Activated CD8-positive, alpha-beta memory T cell treated with anti-CD3 and anti-CD28 coated beads for 1 hour (primary cell): ENCODE measurements around the gene MARCOL.
"Not testable (repeated sequence)": the region's sequence is repeated elsewhere in the genome, so short reads cannot be mapped to it uniquely, and the experiment has no call there.

ENCODE experiments used
- DNase-seq, 2 donors: peaks; one replicate each; pipeline ENCODE4 v3.0.0-alpha.2; 2020; ENCODE audit warnings: low read depth in 1 of 2; ENCODE audit errors: extremely low read depth in 1 of 2

MARCOL gene

GRCh38 chr5:148261221-148261620, 22.9 kb downstream of the MARCOL start:
- no peak for DNase-seq

GRCh38 chr5:148267962-148268361, 29.6 kb downstream of the MARCOL start:
- DNase-seq = no peak

GRCh38 chr5:148268566-148268965, 30.2 kb downstream of the MARCOL start, which contains the start of gene SPINK13:
SPINK13 (plus strand) TSS chr5:148268794; CDS start chr5:148270073, 1,279 bp downstream.
- no peak for DNase-seq

- not testable (repeated sequence) for DNase-seq
Measured at GRCh38 chr5:148275129-148275528, 36.8 kb downstream of the MARCOL start.

GRCh38 chr5:148280893-148281292, 42.6 kb downstream of the MARCOL start:
- not testable (repeated sequence) for DNase-seq

GRCh38 chr5:148281336-148281735, 43.0 kb downstream of the MARCOL start:
- DNase-seq = not testable (repeated sequence)

- DNase-seq = no peak
Measured at GRCh38 chr5:148290271-148291195, 52.2 kb downstream of the MARCOL start.
